Body of pancreas (tissue), 4 donors: ENCODE measurements around the gene YWHAB.

Source experiments
- CTCF ChIP-seq, 7 experiments: fragments of 450-650 bp in 4 of 7; fragments of 200-600 bp in 3 of 7; sonication (generic) in 3 of 7; IDR thresholded peaks; one replicate each; pipeline ENCODE4 v1.5.1; 2016 to 2019; ENCODE audit warnings: antibody characterized with exemption in 7 of 7
- POLR2A ChIP-seq, 3 donors: fragments of 450-650 bp; IDR thresholded peaks; one replicate each; pipeline ENCODE4 v1.6.1; 2016; ENCODE audit warnings: antibody characterized with exemption in 3 of 3, mild to moderate bottlenecking in 2 of 3

DNA sequence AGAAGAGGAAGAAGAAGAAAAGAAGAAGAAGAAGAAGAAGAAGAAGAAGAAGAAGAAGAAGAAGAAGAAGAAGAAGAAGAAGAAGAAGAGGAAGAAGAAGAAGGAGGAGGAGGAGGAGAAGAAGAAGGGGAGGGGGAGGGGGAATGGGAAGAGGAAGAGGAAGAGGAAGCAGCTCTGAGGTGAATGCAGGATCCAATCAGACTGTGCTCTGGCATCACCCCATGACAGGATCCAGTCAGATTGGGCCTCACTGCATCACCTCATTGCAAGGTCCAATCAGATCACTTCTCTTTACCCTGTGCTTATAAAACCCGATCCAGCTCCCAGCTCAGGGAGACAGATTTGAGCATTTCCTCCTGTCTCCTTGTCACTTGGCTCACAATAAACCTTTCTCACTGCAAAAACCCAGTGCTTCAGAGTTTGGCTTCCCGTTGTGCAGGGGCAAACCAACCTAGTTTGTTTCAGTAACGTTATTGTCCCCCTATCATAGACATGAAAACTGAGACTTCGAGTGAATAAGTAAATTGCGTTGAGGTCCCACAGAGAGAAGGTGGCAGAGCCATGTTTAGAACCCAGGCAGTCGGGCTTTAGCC, 28.6 kb upstream of the YWHAB start:
- no peak for TF ChIP-seq CTCF (IDR thresholded peaks at IDR 0.05)
- TF ChIP-seq POLR2A (IDR thresholded peaks at IDR 0.05), result no peak
